Urinary bladder (tissue), 4 donors: ENCODE data around the gene UBE2F. TPM values are rescaled to one million over a fixed set of nuclear protein-coding genes. Genes with fewer than 3 reads are reported as not detected.
"Not testable (repeated sequence)": the region's sequence is repeated elsewhere in the genome, so short reads cannot be mapped to it uniquely, and the experiment has no call there.

Experiments used
- DNase-seq: peaks from one replicate; pipeline ENCODE4 v3.0.0-alpha.2; 2015; ENCODE audit errors: extremely low spot score
- H3K27ac ChIP-seq: one replicate; pipeline ENCODE4 v1.5.1; 2013; ENCODE audit warnings: low read depth, mild to moderate bottlenecking, moderate library complexity
- H3K36me3 ChIP-seq: one replicate; pipeline ENCODE4 v1.6.1; 2013; ENCODE audit warnings: mild to moderate bottlenecking, moderate library complexity; ENCODE audit not compliant: insufficient read depth
- H3K4me1 ChIP-seq: one replicate; pipeline ENCODE4 v1.6.1; 2013; ENCODE audit warnings: mild to moderate bottlenecking, moderate library complexity; ENCODE audit not compliant: insufficient read depth
- H3K4me3 ChIP-seq: one replicate; pipeline ENCODE4 v1.5.1; 2013; ENCODE audit warnings: low read depth, low read length
- WGBS: extraction: QIAGEN DNeasy Blood & Tissue Kit; methylation state at CpG from one replicate; pipeline ENCODE4 v1.1.7; 2013; 5-methylcytosine and 5-hydroxymethylcytosine counted together
- polyA plus RNA-seq: library from polyadenylated mRNA; stranded (reverse); fragments of 200-250 nt; gene quantifications from one replicate; pipeline ENCODE4 v1.2.3, GENCODE V29; 2013
- total RNA-seq: library from RNA; depleted of rRNA; stranded (reverse); fragments of >200 nt; gene quantifications from one replicate; pipeline ENCODE4 v1.2.3, GENCODE V29; 2014
- donor health status: healthy with polysubstance abuse.
- donor health status: healthy.

The UBE2F gene
- total and polyA plus RNA-seq, 2 donors = 25.9 to 38.3 TPM

DNA sequence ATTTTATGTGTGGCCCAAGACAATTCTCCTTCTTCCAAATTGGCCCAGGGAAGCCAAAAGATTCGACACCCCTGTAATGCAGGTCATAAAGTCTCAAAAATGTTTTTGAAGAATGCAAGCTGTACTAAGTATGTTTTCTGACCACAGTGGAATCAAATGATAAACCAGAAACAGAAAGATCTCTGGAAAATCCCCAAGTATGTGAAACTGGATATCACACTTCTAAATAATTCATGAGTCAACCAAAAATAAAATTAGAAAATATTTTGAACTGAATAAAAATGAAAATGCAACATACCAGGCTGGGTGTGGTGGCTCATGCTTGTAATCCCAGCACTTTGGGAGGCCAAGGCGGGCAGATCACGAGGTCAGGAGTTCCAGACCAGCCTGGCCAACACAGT lies 34.1 kb upstream of the UBE2F start:
- Histone ChIP-seq H3K4me3 (no peak overlapping the region), H3K4me1 (no peaks in the 10 kb centered on the region), H3K27ac (no peak overlapping the region), H3K36me3 (no peaks in the 10 kb centered on the region)
- no peak for DNase-seq
- 56% methylated on average over 3 of the region's 3 CpGs for WGBS

DNA sequence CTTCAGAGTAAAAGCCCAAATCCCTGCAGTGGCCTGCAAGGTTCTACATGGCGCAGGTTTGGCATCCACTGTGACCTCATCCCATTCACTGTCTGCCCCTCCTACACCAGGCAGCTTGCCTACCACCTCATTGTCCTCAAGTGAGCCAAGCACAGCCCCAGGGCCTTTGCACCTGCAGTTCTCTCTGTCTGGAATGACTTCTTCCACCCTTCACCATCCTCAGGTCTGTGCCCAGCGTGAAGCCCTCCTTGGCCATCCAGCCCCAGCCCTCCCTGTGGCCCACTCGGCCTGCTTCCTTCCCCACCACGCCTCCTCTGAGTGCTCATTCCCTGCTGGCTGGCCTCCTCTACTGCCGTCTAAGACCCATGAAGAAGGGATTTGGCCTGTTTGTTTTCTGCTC lies 32.6 kb upstream of the UBE2F start:
- H3K4me3 ChIP-seq = no peak overlapping the region
- 93% methylated on average over 5 of the region's 5 CpGs for WGBS
- H3K27ac ChIP-seq = no peak overlapping the region
- DNase-seq = no peak
- H3K36me3 ChIP-seq = no peaks in the 10 kb centered on the region
- H3K4me1 ChIP-seq = no peaks in the 10 kb centered on the region

GRCh38 chr2:237935740-237936452 lies 30.9 kb upstream of the UBE2F start:
- 76% methylated on average over 11 of the region's 11 CpGs for WGBS
- no peak overlapping the region for H3K27ac ChIP-seq
- no peaks in the 10 kb centered on the region for H3K4me1 ChIP-seq
- H3K4me3 ChIP-seq = no peak overlapping the region
- DNase-seq = no peak
- H3K36me3 ChIP-seq = no peaks in the 10 kb centered on the region

- H3K4me1 ChIP-seq = no peaks in the 10 kb centered on the region
- no peak overlapping the region for H3K27ac ChIP-seq
- no peaks in the 10 kb centered on the region for H3K36me3 ChIP-seq
- no peak overlapping the region for H3K4me3 ChIP-seq
- no peak for DNase-seq
Observed at GRCh38 chr2:237939251-237939650, 27.6 kb upstream of the UBE2F start.

- no peak overlapping the region for H3K27ac ChIP-seq
- no peak overlapping the region for H3K4me3 ChIP-seq
- no peaks in the 10 kb centered on the region for H3K36me3 ChIP-seq
- no peak for DNase-seq
- H3K4me1 ChIP-seq = no peaks in the 10 kb centered on the region
Observed at GRCh38 chr2:237940828-237941227, 26.0 kb upstream of the UBE2F start.

DNA sequence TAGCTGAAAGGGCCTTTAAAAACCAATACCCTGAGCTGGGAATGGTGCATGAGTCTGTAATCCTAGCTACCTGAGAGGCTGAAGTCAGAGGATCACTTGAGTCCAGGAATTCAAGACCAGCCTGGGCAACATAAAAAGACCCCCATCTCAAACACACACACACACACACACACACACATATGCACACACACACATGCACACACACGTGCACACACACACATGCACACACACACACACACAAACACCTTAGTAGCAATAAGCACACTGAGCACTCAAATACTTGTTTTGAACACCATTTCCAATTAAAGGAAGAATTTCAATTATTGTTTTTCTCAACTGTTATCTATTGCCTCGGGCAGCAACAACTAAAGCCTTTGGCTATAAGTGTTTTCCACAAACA lies 25.6 kb upstream of the UBE2F start:
- Histone ChIP-seq H3K27ac (no peak overlapping the region), H3K4me3 (no peak overlapping the region), H3K36me3 (no peaks in the 10 kb centered on the region), H3K4me1 (no peaks in the 10 kb centered on the region)
- WGBS = 49% methylated on average over 2 of the region's 2 CpGs
- no peak for DNase-seq

GRCh38 chr2:237942513-237942899 lies 24.3 kb upstream of the UBE2F start:
- H3K4me1 ChIP-seq = no peaks in the 10 kb centered on the region
- no peaks in the 10 kb centered on the region for H3K36me3 ChIP-seq
- H3K4me3 ChIP-seq = no peak overlapping the region
- no peak overlapping the region for H3K27ac ChIP-seq
- 42% methylated on average over 3 of the region's 3 CpGs for WGBS
- no peak for DNase-seq

DNA sequence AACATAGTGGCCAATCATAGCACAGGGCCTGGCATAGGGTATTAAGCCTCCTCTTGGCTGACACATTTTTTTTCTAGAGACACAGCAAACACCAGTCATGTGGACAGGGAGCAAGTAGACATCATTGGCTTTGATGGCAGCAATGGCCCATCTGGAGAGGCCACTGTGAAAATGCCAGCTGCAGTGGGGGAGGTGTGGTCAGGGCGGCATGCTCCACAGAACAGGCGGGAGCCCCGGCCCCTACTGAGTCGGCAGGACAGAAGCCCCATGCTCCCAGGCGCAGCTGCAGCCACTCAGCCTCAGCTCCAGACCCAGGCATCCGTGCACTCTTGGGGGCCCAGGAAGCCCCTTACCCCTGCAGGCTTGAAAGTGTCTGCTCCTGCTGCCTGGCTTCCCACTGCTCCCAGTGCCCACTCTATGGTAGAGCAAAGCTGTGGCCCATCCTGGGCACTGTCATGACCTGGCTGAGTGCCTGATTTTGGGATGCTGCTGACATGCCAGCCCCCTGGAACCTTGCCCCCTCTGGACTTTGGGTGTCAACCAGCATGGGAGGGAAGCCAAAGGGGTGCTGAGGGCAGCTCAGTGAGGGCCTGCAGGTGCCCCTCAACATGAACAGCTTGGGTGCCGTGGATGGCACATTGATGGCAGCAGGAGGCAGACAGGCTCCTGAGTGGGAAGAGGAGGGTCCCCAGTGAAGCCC lies 23.3 kb upstream of the UBE2F start:
- Histone ChIP-seq H3K4me1 (no peaks in the 10 kb centered on the region), H3K27ac (no peak overlapping the region), H3K36me3 (no peaks in the 10 kb centered on the region), H3K4me3 (no peak overlapping the region)
- 89% methylated on average over 7 of the region's 7 CpGs for WGBS
- no peak for DNase-seq

GRCh38 chr2:237944302-237944701 lies 22.5 kb upstream of the UBE2F start:
- no peaks in the 10 kb centered on the region for H3K36me3 ChIP-seq
- no peak overlapping the region for H3K4me3 ChIP-seq
- DNase-seq = no peak
- 89% methylated on average over 4 of the region's 4 CpGs for WGBS
- H3K4me1 ChIP-seq = no peaks in the 10 kb centered on the region
- no peak overlapping the region for H3K27ac ChIP-seq

GRCh38 chr2:237946423-237946822 lies 20.4 kb upstream of the UBE2F start:
- Histone ChIP-seq H3K27ac (no peak overlapping the region), H3K4me1 (no peaks in the 10 kb centered on the region), H3K4me3 (no peak overlapping the region), H3K36me3 (no peaks in the 10 kb centered on the region)
- 52% methylated on average over 1 of the region's 1 CpG for WGBS
- no peak for DNase-seq

GRCh38 chr2:237951354-237951753 lies 15.5 kb upstream of the UBE2F start:
- H3K27ac ChIP-seq, H3K36me3 ChIP-seq, H3K4me3 ChIP-seq, H3K4me1 ChIP-seq, DNase-seq: not testable (repeated sequence)
- 82% methylated on average over 4 of the region's 4 CpGs for WGBS

DNA sequence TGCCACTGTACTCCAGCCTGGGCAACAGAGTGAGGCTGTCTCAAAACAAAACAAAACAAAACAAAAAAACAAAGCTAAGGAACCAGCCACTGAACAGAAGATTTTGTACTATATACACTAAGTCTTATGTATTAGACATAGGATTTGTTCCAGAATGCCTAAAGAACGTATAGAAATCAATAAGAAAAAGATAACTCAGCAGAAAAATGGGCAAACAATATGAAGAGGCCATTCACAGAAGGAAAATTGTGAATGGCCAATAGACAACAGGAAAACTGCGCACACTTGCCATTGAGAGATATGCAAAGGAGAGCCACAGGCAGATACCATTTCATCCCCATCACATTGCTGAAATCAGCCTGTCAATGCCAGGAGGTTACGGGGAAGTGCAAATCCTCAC lies 14.9 kb upstream of the UBE2F start:
- no peak overlapping the region for H3K4me3 ChIP-seq
- no peak overlapping the region for H3K27ac ChIP-seq
- 79% methylated on average over 3 of the region's 3 CpGs for WGBS
- DNase-seq = no peak
- H3K36me3 ChIP-seq = no peaks in the 10 kb centered on the region
- peaks cover 3% of the 10 kb centered on the region for H3K4me1 ChIP-seq

DNA sequence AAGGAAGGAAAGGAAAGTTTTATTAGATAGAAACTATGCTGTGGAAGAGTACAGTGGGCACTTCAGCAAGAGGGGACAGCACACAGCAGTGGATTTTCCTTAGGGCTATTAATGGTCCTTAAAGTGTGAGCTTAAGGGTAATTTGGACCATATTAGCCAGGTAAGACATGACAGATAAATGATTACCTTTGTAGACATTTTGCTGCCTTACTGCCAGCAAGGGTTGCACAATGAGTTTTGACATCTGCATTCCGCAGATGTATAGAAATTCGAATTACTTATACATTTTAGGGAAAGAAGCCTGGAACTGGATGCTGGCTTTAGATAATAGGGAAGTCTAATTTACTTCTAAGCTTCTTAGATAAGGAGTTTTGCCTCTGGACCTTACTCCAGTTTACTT lies 14.0 kb upstream of the UBE2F start:
- no peak for DNase-seq
- peaks cover 3% of the 10 kb centered on the region for H3K4me1 ChIP-seq
- WGBS = 63% methylated on average over 2 of the region's 2 CpGs
- no peaks in the 10 kb centered on the region for H3K36me3 ChIP-seq
- H3K4me3 ChIP-seq = no peak overlapping the region
- H3K27ac ChIP-seq = no peak overlapping the region

- no peak for DNase-seq
- Histone ChIP-seq H3K27ac (no peak overlapping the region), H3K4me1 (peaks cover 3% of the 10 kb centered on the region), H3K4me3 (peak overlapping the region; percentile 4), H3K36me3 (no peaks in the 10 kb centered on the region)
- 11% methylated on average over 64 of the region's 64 CpGs for WGBS
Observed at GRCh38 chr2:237955640-237956401, 11.0 kb upstream of the UBE2F start.
